HepG2 (cell line): ENCODE data around the gene MBTPS1. TPM values are rescaled to one million over a fixed set of nuclear protein-coding genes. Genes with fewer than 3 reads are reported as not detected.
A peak's percentile ranks its signal among the peaks of the same experiment; 100 is the strongest.

Source experiments
- DDIT3 ChIP-seq: sonication (generic); formaldehyde crosslinking; IDR thresholded peaks from 2 replicates; pipeline ENCODE4 v1.4.0; 2020; ENCODE audit warnings: mild to moderate bottlenecking, missing genetic modification reagents
- IKZF5 ChIP-seq: IDR thresholded peaks from 2 replicates; pipeline ENCODE4 v1.6.1; 2018; ENCODE audit warnings: missing genetic modification reagents, mild to moderate bottlenecking, missing compliant biosample characterization
- KAT2B ChIP-seq: fragments of 150-350 bp; IDR thresholded peaks from 2 replicates; pipeline ENCODE4 v1.6.1; 2014; ENCODE audit warnings: low read depth, low read length, borderline replicate concordance
- MED8 ChIP-seq: sonication (generic); formaldehyde crosslinking; IDR thresholded peaks from 2 replicates; pipeline ENCODE4 v1.8.1; 2023; ENCODE audit warnings: mild to moderate bottlenecking, missing genetic modification reagents; ENCODE audit not compliant: insufficient replicate concordance
- MTA3 ChIP-seq: sonication (generic); formaldehyde crosslinking; IDR thresholded peaks from 2 replicates; pipeline ENCODE4 v1.4.0; 2020; ENCODE audit warnings: missing genetic modification reagents
- MTF1 ChIP-seq: sonication (generic); formaldehyde crosslinking; IDR thresholded peaks from 2 replicates; pipeline ENCODE4 v1.5.0; 2020; ENCODE audit warnings: missing genetic modification reagents
- MXD3 ChIP-seq: IDR thresholded peaks from 2 replicates; pipeline ENCODE4 v1.6.1; 2016; ENCODE audit warnings: mild to moderate bottlenecking, missing biosample characterization, missing genetic modification reagents
- MXI1 ChIP-seq: IDR thresholded peaks from 3 replicates; pipeline ENCODE4 v1.6.1; 2012; ENCODE audit warnings: low read depth, low read length, inconsistent platforms, borderline replicate concordance
- MYNN ChIP-seq: sonication (generic); formaldehyde crosslinking; IDR thresholded peaks from 2 replicates; pipeline ENCODE4 v1.4.0; 2020; ENCODE audit warnings: mild to moderate bottlenecking, low read depth, missing genetic modification reagents
- MZF1 ChIP-seq: sonication (generic); formaldehyde crosslinking; IDR thresholded peaks from 2 replicates; pipeline ENCODE4 v1.8.1; 2023; ENCODE audit warnings: mild to moderate bottlenecking, missing genetic modification reagents, borderline replicate concordance
- RFXAP ChIP-seq: sonication (generic); formaldehyde crosslinking; IDR thresholded peaks from 2 replicates; pipeline ENCODE4 v1.4.0; 2020; ENCODE audit warnings: missing genetic modification reagents, borderline replicate concordance
- SCMH1 ChIP-seq: sonication (generic); formaldehyde crosslinking; IDR thresholded peaks from 2 replicates; pipeline ENCODE4 v1.9.0; 2021; ENCODE audit warnings: missing genetic modification reagents, mild to moderate bottlenecking, borderline replicate concordance
- SNRNP70 ChIP-seq: fragments of 200-400 bp; formaldehyde crosslinking; IDR thresholded peaks from 2 replicates; pipeline ENCODE4 v1.6.1; 2017; ENCODE audit warnings: mild to moderate bottlenecking, low read depth, low read length, moderate library complexity
- THYN1 ChIP-seq: sonication (generic); formaldehyde crosslinking; IDR thresholded peaks from 2 replicates; pipeline ENCODE4 v1.8.1; 2023; ENCODE audit warnings: low read depth, mild to moderate bottlenecking, moderate library complexity, missing genetic modification reagents, borderline replicate concordance
- TRIM22 ChIP-seq: fragments of 450-650 bp; IDR thresholded peaks from 2 replicates; pipeline ENCODE4 v1.6.1; 2017
- ZBED4 ChIP-seq: sonication (generic); formaldehyde crosslinking; IDR thresholded peaks from 2 replicates; pipeline ENCODE4 v1.4.0; 2020; ENCODE audit warnings: missing genetic modification reagents, borderline replicate concordance
- ZNF205 ChIP-seq: IDR thresholded peaks from 2 replicates; pipeline ENCODE4 v1.6.1; 2018; ENCODE audit warnings: missing biosample characterization, missing genetic modification reagents
- ZNF451 ChIP-seq: sonication (generic); formaldehyde crosslinking; IDR thresholded peaks from 2 replicates; pipeline ENCODE4 v1.5.0; 2020; ENCODE audit warnings: mild to moderate bottlenecking, missing genetic modification reagents
- ZNF558 ChIP-seq: sonication (generic); formaldehyde crosslinking; IDR thresholded peaks from 2 replicates; pipeline ENCODE4 v1.9.0; 2022; ENCODE audit warnings: mild to moderate bottlenecking, missing genetic modification reagents, borderline replicate concordance
- ZNF576 ChIP-seq: sonication (generic); formaldehyde crosslinking; IDR thresholded peaks from 2 replicates; pipeline ENCODE4 v1.4.0; 2020; ENCODE audit warnings: mild to moderate bottlenecking, missing genetic modification reagents
- ZNF775 ChIP-seq: sonication (generic); formaldehyde crosslinking; IDR thresholded peaks from 2 replicates; pipeline ENCODE4 v1.4.0; 2020; ENCODE audit warnings: missing genetic modification reagents, mild to moderate bottlenecking, moderate library complexity, borderline replicate concordance
- ZNF792 ChIP-seq: IDR thresholded peaks from 2 replicates; pipeline ENCODE4 v1.6.1; 2016
- polyA plus RNA-seq, 8 experiments: library from polyadenylated mRNA; depleted of rRNA in 3 of 8; stranded (reverse) in 7 of 8; unstranded in 1 of 8; fragments of >200 nt; fragmentation: Illumina TruSeq in 4 of 8; extraction: Trizol in 4 of 8; gene quantifications; 2 replicates each; pipeline versions ENCODE4 v1.2.1 to v1.2.3, GENCODE V29; 2011 to 2016; ENCODE audit warnings: low read depth in 4 of 8, missing spikeins in 1 of 8, mixed read lengths in 1 of 8; ENCODE audit not compliant: insufficient read depth in 1 of 8
- total RNA-seq, 5 experiments: library from RNA; depleted of rRNA; stranded (reverse); fragments of >200 nt; fragmentation: Illumina TruSeq; extraction: Trizol; gene quantifications; 2 replicates each; pipeline ENCODE4 v1.2.3, GENCODE V29; 2016; ENCODE audit warnings: low read depth in 1 of 5

Gene MBTPS1
- total and polyA plus RNA-seq, 2 of the 13 experiments (the other 11 are each of a cell fraction or from before 2014, with no cell fraction given) = 56.7 to 91.3 TPM

- TF ChIP-seq MZF1 (CRISPR knock-in tag) = no peak
- no peak for TF ChIP-seq THYN1 (CRISPR knock-in tag)
- no peak for TF ChIP-seq ZNF205 (CRISPR knock-in tag)
- TF ChIP-seq SCMH1 = no peak
- TF ChIP-seq TRIM22 = no peak
- TF ChIP-seq ZNF558 (CRISPR knock-in tag) = no peak
- no peak for TF ChIP-seq MTF1
- TF ChIP-seq ZNF576 = no peak
- TF ChIP-seq ZNF775 = no peak
- TF ChIP-seq MTA3 (CRISPR knock-in tag) = no peak
- peak; percentile 99; the same call in 2 of the 3 replicates for TF ChIP-seq MXI1
- TF ChIP-seq MXD3 (CRISPR knock-in tag) = peak; percentile 66; the same call in 1 of the 2 replicates
- TF ChIP-seq IKZF5 (CRISPR knock-in tag) = peak; percentile 61; the same call in 1 of the 2 replicates
- TF ChIP-seq SNRNP70 = no peak
- peak; percentile 42; the same call in 1 of the 2 replicates for TF ChIP-seq ZNF451 (CRISPR knock-in tag)
- peak; percentile 84; the same call in 1 of the 2 replicates for TF ChIP-seq RFXAP (CRISPR knock-in tag)
- no peak for TF ChIP-seq ZBED4 (CRISPR knock-in tag)
- no peak for TF ChIP-seq DDIT3
- 0 out of 2 replicates have a peak, but pooled peaks have one; percentile 54 for TF ChIP-seq MYNN (CRISPR knock-in tag)
- no peak for TF ChIP-seq ZNF792 (CRISPR knock-in tag)
- TF ChIP-seq KAT2B = no peak
- no peak for TF ChIP-seq MED8 (CRISPR knock-in tag)
These were observed 28.3 kb upstream of the MBTPS1 start, which contains the start of the genes DNAAF1 and HSDL1 (continued) for GRCh38 chr16:84144859-84145639.
